ENCODE results near the gene GUCA1A.
"Not testable (repeated sequence)": the region's sequence is repeated elsewhere in the genome, so short reads cannot be mapped to it uniquely, and the experiment has no call there.

GUCA1A gene

DNA sequence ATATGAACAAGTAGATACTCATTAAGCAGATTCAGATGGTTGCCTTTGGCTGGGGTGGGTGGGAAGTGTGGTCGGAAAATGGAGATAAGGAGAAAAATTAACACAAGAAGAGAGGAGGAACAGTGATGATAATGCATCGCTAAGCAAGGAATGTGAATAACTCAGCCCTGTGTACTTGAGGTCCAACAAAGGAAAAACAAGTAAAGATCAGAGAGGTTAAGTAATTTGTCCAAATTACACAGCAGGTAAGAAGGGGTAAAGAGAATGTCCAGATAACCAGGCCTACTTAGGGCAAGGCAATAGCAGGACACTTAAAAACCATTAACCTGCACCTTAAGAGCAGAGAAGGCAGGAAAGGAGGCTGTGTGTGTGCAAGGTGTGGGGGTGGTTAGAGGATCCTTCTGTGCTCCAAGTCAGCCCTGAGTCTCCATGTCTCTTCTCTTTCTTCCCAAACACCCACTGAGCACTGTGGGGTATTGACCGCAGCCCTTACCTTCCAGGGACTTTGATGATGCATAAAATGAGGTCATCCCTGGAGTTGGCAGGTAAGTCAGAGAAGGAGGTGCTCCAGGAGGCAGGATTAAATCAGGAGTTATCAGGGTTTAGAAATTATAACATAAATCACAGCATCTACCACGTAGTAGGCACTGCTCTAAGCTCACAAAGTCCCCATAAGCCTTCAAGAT is 20.5 kb upstream of the GUCA1A start:
- not testable (repeated sequence) for H3K4me3 Mint-ChIP-seq; DNase-seq (ENCODE audit: low spot score in 2 of 2); H3K27me3 Mint-ChIP-seq; H3K27ac Mint-ChIP-seq (ENCODE audit: low read depth); H3K9me3 Mint-ChIP-seq; H3K36me3 Mint-ChIP-seq (ENCODE audit: insufficient read depth); H3K4me1 Mint-ChIP-seq; ATAC-seq (replicated peaks; ENCODE audit: extremely low read depth, poor library complexity, severe bottlenecking)

- Mint-ChIP-seq H3K9me3 (no peaks in the 10 kb centered on the region), H3K36me3 (ENCODE audit: insufficient read depth) (no peaks in the 10 kb centered on the region), H3K27ac (ENCODE audit: low read depth) (no peak overlapping the region), H3K4me3 (no peak overlapping the region), H3K27me3 (no peaks in the 10 kb centered on the region), H3K4me1 (no peaks in the 10 kb centered on the region)
- ATAC-seq (replicated peaks; ENCODE audit: extremely low read depth, poor library complexity, severe bottlenecking): no peak
- DNase-seq (ENCODE audit: low spot score in 2 of 2): no peak
Measured at GRCh38 chr6:42153921-42154320, 19.2 kb upstream of the GUCA1A start.

GRCh38 chr6:42154461-42155209 is 18.5 kb upstream of the GUCA1A start:
- Mint-ChIP-seq H3K4me3 (no peak overlapping the region), H3K27me3 (no peaks in the 10 kb centered on the region), H3K4me1 (no peaks in the 10 kb centered on the region), H3K9me3 (no peaks in the 10 kb centered on the region), H3K36me3 (ENCODE audit: insufficient read depth) (no peaks in the 10 kb centered on the region), H3K27ac (ENCODE audit: low read depth) (no peak overlapping the region)
- DNase-seq (ENCODE audit: low spot score in 2 of 2): no peak
- ATAC-seq (replicated peaks; ENCODE audit: extremely low read depth, poor library complexity, severe bottlenecking): no peak

DNA sequence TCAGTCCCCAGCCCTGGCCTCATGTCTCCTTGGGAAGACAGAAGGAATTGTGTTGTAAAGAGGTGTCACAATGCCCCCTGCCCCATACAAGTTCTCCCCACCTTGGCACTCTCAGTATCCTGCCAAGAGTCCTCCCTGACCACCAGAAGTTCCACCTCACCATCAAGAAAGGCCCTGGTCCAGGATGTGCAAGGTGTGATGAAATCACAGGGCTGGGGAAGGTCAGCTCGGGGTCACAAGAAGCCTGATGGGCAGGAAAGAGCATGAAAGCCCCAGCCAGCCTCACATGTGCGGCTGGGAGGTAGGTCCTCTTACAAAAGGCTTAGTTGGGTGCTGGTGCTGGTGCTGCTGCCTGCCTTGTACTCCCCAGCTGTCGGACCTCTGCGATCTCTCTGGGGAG is 17.9 kb upstream of the GUCA1A start:
- Mint-ChIP-seq H3K4me3 (no peak overlapping the region), H3K4me1 (no peaks in the 10 kb centered on the region), H3K27me3 (peaks cover 3% of the 10 kb centered on the region), H3K27ac (ENCODE audit: low read depth) (no peak overlapping the region), H3K36me3 (ENCODE audit: insufficient read depth) (no peaks in the 10 kb centered on the region), H3K9me3 (no peaks in the 10 kb centered on the region)
- DNase-seq (ENCODE audit: low spot score in 2 of 2) (no peak), ATAC-seq (replicated peaks; ENCODE audit: extremely low read depth, poor library complexity, severe bottlenecking) (no peak)

DNA sequence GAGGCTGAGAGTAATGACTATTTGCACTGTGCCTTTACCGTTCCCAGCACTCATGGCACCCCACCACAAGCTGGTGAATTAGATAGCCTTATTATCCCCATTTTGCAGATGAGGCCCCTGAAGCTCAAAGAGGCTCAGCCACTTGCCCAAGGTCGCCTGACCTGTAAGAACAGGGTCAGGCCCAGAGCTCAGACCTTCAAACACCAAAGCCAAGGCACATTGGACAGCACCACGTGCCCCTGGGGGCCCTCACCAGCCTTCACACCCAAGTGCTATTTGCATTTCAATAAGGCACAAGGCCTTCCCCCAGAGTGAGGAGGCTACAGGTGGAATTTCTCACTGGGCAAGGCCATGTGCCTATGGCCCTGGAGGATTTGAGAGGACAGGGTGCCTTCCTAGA is 16.5 kb upstream of the GUCA1A start:
- no peak overlapping the region for H3K27ac Mint-ChIP-seq (ENCODE audit: low read depth)
- no peaks in the 10 kb centered on the region for H3K9me3 Mint-ChIP-seq
- ATAC-seq (replicated peaks; ENCODE audit: extremely low read depth, poor library complexity, severe bottlenecking): no peak
- no peak for DNase-seq (ENCODE audit: low spot score in 2 of 2)
- H3K4me3 Mint-ChIP-seq: no peak overlapping the region
- H3K36me3 Mint-ChIP-seq (ENCODE audit: insufficient read depth): no peaks in the 10 kb centered on the region
- peaks cover 14% of the 10 kb centered on the region for H3K27me3 Mint-ChIP-seq
- no peaks in the 10 kb centered on the region for H3K4me1 Mint-ChIP-seq

- ATAC-seq (replicated peaks; ENCODE audit: extremely low read depth, poor library complexity, severe bottlenecking): no peak
- no peaks in the 10 kb centered on the region for H3K9me3 Mint-ChIP-seq
- no peak overlapping the region for H3K4me3 Mint-ChIP-seq
- DNase-seq (ENCODE audit: low spot score in 2 of 2): no peak
- no peaks in the 10 kb centered on the region for H3K4me1 Mint-ChIP-seq
- peaks cover 20% of the 10 kb centered on the region for H3K27me3 Mint-ChIP-seq
- peaks cover under 1% of the 10 kb centered on the region for H3K36me3 Mint-ChIP-seq (ENCODE audit: insufficient read depth)
- H3K27ac Mint-ChIP-seq (ENCODE audit: low read depth): no peak overlapping the region
Measured at GRCh38 chr6:42158011-42158410, 15.2 kb upstream of the GUCA1A start.

GRCh38 chr6:42158631-42159030 is 14.5 kb upstream of the GUCA1A start:
- ATAC-seq (replicated peaks; ENCODE audit: extremely low read depth, poor library complexity, severe bottlenecking): no peak
- no peak overlapping the region for H3K4me3 Mint-ChIP-seq
- H3K4me1 Mint-ChIP-seq: no peaks in the 10 kb centered on the region
- peaks cover 1% of the 10 kb centered on the region for H3K36me3 Mint-ChIP-seq (ENCODE audit: insufficient read depth)
- H3K27ac Mint-ChIP-seq (ENCODE audit: low read depth): no peak overlapping the region
- no peaks in the 10 kb centered on the region for H3K9me3 Mint-ChIP-seq
- H3K27me3 Mint-ChIP-seq: peaks cover 20% of the 10 kb centered on the region
- DNase-seq (ENCODE audit: low spot score in 2 of 2): no peak

DNA sequence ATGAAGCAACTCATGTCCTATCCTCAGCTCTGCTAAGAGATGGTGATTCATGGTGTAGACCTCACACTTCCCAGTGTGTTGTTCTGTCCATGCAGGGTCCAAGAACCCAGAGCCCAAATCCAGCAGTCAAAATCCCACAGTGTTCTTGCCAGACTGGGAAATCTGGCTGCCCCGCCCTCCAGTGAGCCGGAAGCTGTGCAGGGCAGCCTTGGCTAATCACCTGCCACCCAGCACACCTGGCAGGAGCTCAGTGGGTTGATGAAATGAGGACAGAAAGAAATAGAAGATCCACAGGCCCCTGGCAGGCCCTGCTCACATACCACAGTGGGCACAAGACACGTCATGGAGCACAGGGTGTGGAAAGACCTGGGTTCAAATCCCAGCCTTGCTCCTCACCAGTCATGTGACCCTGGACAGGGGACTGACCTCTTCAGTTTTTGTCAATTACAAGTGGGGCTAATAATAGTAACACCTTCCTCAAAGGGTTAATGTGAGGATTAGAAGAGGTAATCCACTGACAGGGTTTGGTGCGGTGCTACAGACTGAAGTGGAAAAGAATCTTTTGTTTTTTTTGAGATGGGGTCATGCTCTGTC is 13.6 kb upstream of the GUCA1A start:
- H3K36me3 Mint-ChIP-seq (ENCODE audit: insufficient read depth): peaks cover 1% of the 10 kb centered on the region
- H3K27me3 Mint-ChIP-seq: peaks cover 23% of the 10 kb centered on the region
- no peak for DNase-seq (ENCODE audit: low spot score in 2 of 2)
- H3K4me3 Mint-ChIP-seq: no peak overlapping the region
- H3K27ac Mint-ChIP-seq (ENCODE audit: low read depth): no peak overlapping the region
- H3K9me3 Mint-ChIP-seq: no peaks in the 10 kb centered on the region
- no peaks in the 10 kb centered on the region for H3K4me1 Mint-ChIP-seq
- no peak for ATAC-seq (replicated peaks; ENCODE audit: extremely low read depth, poor library complexity, severe bottlenecking)

- Mint-ChIP-seq H3K9me3 (no peaks in the 10 kb centered on the region), H3K27me3 (peaks cover 39% of the 10 kb centered on the region), H3K27ac (ENCODE audit: low read depth) (no peak overlapping the region), H3K4me3 (no peak overlapping the region), H3K36me3 (ENCODE audit: insufficient read depth) (peaks cover 1% of the 10 kb centered on the region), H3K4me1 (peaks cover 8% of the 10 kb centered on the region)
- no peak for DNase-seq (ENCODE audit: low spot score in 2 of 2)
- ATAC-seq (replicated peaks; ENCODE audit: extremely low read depth, poor library complexity, severe bottlenecking): no peak
Measured at GRCh38 chr6:42162384-42162783, 10.8 kb upstream of the GUCA1A start.

GRCh38 chr6:42162812-42163211 is 10.4 kb upstream of the GUCA1A start:
- ATAC-seq (replicated peaks; ENCODE audit: extremely low read depth, poor library complexity, severe bottlenecking): no peak
- DNase-seq (ENCODE audit: low spot score in 2 of 2): no peak
- Mint-ChIP-seq H3K4me1 (peaks cover 8% of the 10 kb centered on the region), H3K27me3 (peaks cover 39% of the 10 kb centered on the region), H3K27ac (ENCODE audit: low read depth) (no peak overlapping the region), H3K36me3 (ENCODE audit: insufficient read depth) (peaks cover 1% of the 10 kb centered on the region), H3K4me3 (no peak overlapping the region), H3K9me3 (no peaks in the 10 kb centered on the region)

- ATAC-seq (replicated peaks; ENCODE audit: extremely low read depth, poor library complexity, severe bottlenecking) (no peak), DNase-seq (ENCODE audit: low spot score in 2 of 2) (no peak)
- Mint-ChIP-seq H3K9me3 (no peaks in the 10 kb centered on the region), H3K27me3 (peaks cover 48% of the 10 kb centered on the region), H3K36me3 (ENCODE audit: insufficient read depth) (peaks cover 1% of the 10 kb centered on the region), H3K4me3 (no peak overlapping the region), H3K4me1 (peaks cover 8% of the 10 kb centered on the region), H3K27ac (ENCODE audit: low read depth) (no peak overlapping the region)
Measured at GRCh38 chr6:42163981-42164380, 9.2 kb upstream of the GUCA1A start.

- Mint-ChIP-seq H3K4me3 (no peak overlapping the region), H3K27me3 (peaks cover 48% of the 10 kb centered on the region), H3K36me3 (ENCODE audit: insufficient read depth) (peaks cover 1% of the 10 kb centered on the region), H3K27ac (ENCODE audit: low read depth) (no peak overlapping the region), H3K9me3 (no peaks in the 10 kb centered on the region), H3K4me1 (peaks cover 8% of the 10 kb centered on the region)
- DNase-seq (ENCODE audit: low spot score in 2 of 2) (no peak), ATAC-seq (replicated peaks; ENCODE audit: extremely low read depth, poor library complexity, severe bottlenecking) (no peak)
Measured at GRCh38 chr6:42165016-42165415, 8.1 kb upstream of the GUCA1A start.
